PFSK-1 (cell line): ENCODE results near the gene CYTIP.

Source experiments
- FOXP2 ChIP-seq: optimal IDR thresholded peaks from 2 replicates; pipeline ENCODE3; 2011; ENCODE audit warnings: borderline replicate concordance, control low read depth, inconsistent platforms; ENCODE audit not compliant: insufficient read depth; ENCODE audit errors: extremely low read length, extremely low read depth
- POLR2AphosphoS5 ChIP-seq: IDR thresholded peaks from 2 replicates; pipeline ENCODE4 v1.6.1; 2012; ENCODE audit warnings: low read depth, mild to moderate bottlenecking, control low read depth, low read length, moderate library complexity
- SIN3A ChIP-seq: IDR thresholded peaks from 2 replicates; pipeline ENCODE4 v1.6.1; 2012; ENCODE audit warnings: mild to moderate bottlenecking, low read length, moderate library complexity, borderline replicate concordance; ENCODE audit not compliant: insufficient read depth
- TAF1 ChIP-seq: IDR thresholded peaks from 2 replicates; pipeline ENCODE4 v1.6.1; 2012; ENCODE audit warnings: low read length, control low read depth, borderline replicate concordance; ENCODE audit not compliant: insufficient read depth
- TF ChIP-seq, protein P1 (sequence below), 2 experiments: IDR thresholded peaks; 2 replicates each; pipeline versions ENCODE4 v1.6.1 to v1.8.0; 2011 to 2012; ENCODE audit warnings: low read depth in 2 of 2, low read length in 2 of 2, control low read depth in 1 of 2, inconsistent platforms in 1 of 2, mild to moderate bottlenecking in 1 of 2, moderate library complexity in 1 of 2; ENCODE audit not compliant: insufficient read depth in 1 of 2

The CYTIP gene

DNA sequence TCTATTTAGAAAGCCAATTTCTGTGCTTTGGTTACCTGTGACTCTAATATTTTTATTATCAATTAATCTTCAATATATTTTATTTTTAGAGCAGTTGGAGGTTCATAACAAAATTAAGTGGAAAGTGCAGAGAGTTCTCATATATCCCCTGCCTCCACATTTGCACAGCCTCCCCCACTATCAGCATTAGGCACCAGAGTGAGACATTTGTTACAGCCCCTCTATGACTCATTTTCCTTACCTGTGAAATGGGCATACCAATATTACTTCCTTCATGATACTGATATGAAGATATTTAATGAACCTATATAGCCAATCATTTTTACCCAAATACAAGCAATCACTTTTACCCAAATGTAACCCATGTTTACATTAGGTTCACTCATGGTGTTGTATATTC, 34.0 kb upstream of the CYTIP start:
- TF ChIP-seq POLR2AphosphoS5, result no peak
- no peak for TF ChIP-seq TAF1
- no peak for TF ChIP-seq FOXP2
- TF ChIP-seq, protein P1, sequence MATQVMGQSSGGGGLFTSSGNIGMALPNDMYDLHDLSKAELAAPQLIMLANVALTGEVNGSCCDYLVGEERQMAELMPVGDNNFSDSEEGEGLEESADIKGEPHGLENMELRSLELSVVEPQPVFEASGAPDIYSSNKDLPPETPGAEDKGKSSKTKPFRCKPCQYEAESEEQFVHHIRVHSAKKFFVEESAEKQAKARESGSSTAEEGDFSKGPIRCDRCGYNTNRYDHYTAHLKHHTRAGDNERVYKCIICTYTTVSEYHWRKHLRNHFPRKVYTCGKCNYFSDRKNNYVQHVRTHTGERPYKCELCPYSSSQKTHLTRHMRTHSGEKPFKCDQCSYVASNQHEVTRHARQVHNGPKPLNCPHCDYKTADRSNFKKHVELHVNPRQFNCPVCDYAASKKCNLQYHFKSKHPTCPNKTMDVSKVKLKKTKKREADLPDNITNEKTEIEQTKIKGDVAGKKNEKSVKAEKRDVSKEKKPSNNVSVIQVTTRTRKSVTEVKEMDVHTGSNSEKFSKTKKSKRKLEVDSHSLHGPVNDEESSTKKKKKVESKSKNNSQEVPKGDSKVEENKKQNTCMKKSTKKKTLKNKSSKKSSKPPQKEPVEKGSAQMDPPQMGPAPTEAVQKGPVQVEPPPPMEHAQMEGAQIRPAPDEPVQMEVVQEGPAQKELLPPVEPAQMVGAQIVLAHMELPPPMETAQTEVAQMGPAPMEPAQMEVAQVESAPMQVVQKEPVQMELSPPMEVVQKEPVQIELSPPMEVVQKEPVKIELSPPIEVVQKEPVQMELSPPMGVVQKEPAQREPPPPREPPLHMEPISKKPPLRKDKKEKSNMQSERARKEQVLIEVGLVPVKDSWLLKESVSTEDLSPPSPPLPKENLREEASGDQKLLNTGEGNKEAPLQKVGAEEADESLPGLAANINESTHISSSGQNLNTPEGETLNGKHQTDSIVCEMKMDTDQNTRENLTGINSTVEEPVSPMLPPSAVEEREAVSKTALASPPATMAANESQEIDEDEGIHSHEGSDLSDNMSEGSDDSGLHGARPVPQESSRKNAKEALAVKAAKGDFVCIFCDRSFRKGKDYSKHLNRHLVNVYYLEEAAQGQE (IDR thresholded peaks at IDR 0.05; ENCODE audit: insufficient read depth in 1 of 2, low read depth in 2 of 2, low read length in 2 of 2), result no peak
- no peak for TF ChIP-seq SIN3A

DNA sequence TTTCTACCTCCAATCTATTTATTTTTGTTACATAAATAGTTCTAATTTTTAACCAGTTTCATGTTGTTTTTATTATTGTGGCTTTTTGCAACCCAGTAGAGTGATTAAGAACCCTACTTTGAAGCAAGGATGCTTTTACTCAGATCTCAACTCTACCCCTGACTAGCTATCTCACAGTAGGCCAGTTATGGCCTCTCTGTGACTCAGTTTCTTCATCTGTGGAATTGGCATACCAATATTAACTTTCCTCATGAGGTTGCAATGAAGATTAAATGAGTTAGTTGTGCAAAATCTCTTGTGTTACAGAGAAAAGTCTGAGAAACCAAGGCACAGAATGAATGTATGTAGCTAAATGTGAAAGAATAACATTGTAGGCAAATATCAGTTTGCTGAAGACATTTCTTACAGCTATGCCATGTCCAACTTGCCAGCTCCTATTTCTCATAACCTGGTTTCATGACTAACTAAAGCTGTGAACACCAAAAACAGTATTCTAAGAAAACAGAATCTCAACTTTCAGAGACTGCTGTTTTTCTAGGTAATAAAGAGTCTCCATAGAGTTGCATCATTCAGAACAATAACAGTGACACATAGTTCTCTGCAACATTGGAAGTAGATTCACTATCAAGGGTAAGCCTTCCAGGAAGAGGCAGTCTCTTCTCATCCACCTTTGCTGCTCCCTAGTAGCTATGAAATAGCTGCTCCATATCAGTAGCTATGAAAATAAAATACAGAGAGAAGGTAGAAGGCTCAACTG, 33.2 kb upstream of the CYTIP start:
- TF ChIP-seq TAF1, result no peak
- no peak for TF ChIP-seq POLR2AphosphoS5
- no peak for TF ChIP-seq SIN3A

- no peak for TF ChIP-seq POLR2AphosphoS5
- TF ChIP-seq SIN3A, result no peak
These were observed 32.0 kb upstream of the CYTIP start for GRCh38 chr2:157475722-157476390.

- no peak for TF ChIP-seq POLR2AphosphoS5
- TF ChIP-seq, protein P1 (IDR thresholded peaks at IDR 0.05; ENCODE audit: insufficient read depth in 1 of 2, low read depth in 2 of 2, low read length in 2 of 2), result no peak
These were observed 29.7 kb upstream of the CYTIP start for GRCh38 chr2:157473581-157473980.

DNA sequence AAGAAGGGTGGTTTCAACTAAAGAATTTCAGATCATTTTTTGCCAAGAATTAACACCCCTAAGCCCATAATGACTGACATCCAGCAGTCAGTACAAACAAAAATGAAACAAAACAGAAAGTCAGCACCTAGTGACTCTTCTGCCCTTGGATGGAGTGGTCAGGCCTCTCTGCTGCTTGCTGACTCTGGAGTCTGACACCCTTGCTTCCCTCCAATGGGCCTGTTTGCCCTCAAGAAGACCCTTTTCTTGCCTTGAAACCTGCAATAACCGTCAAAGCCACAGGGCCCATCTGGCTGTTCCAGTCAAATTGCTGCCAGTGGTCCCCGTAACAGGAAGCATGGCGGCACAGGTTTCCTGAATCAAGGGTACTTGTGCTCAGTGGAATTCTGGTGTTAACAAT, 27.2 kb upstream of the CYTIP start:
- no peak for TF ChIP-seq FOXP2

GRCh38 chr2:157470321-157470720, 26.4 kb upstream of the CYTIP start:
- TF ChIP-seq POLR2AphosphoS5, result no peak
- TF ChIP-seq, protein P1 (IDR thresholded peaks at IDR 0.05; ENCODE audit: insufficient read depth in 1 of 2, low read depth in 2 of 2, low read length in 2 of 2), result no peak
- TF ChIP-seq SIN3A, result no peak
- TF ChIP-seq FOXP2, result no peak
- no peak for TF ChIP-seq TAF1
